Stimulated activated CD4-positive, alpha-beta T cell treated with anti-CD3 and anti-CD28 coated beads, Interleukin-1b, Interleukin-23, amount 100 ng/mL, for 4 hours (primary cell): ENCODE data around the gene MCTP2.

Experiments used
- DNase-seq, 2 donors: peaks; one replicate each; pipeline ENCODE4 v3.0.0-alpha.2; 2020; ENCODE audit warnings: low read depth in 2 of 2

MCTP2 gene

GRCh38 chr15:94298364-94298763 lies 67.0 kb downstream of the MCTP2 start:
- DNase-seq: no peak

- DNase-seq: no peak
Measured at GRCh38 chr15:94300612-94301011, 69.3 kb downstream of the MCTP2 start.

- no peak for DNase-seq
Measured at GRCh38 chr15:94305133-94305532, 73.8 kb downstream of the MCTP2 start.

- no peak for DNase-seq
Measured at GRCh38 chr15:94306700-94307650, 75.6 kb downstream of the MCTP2 start.

GRCh38 chr15:94312946-94313345 lies 81.6 kb downstream of the MCTP2 start:
- DNase-seq: no peak

- DNase-seq: no peak
Measured at GRCh38 chr15:94314639-94315038, 83.3 kb downstream of the MCTP2 start.

- no peak for DNase-seq
Measured at GRCh38 chr15:94317211-94317610, 85.8 kb downstream of the MCTP2 start.

GRCh38 chr15:94322141-94322540 lies 90.8 kb downstream of the MCTP2 start:
- no peak for DNase-seq

- DNase-seq: no peak
Measured at GRCh38 chr15:94323076-94323475, 91.7 kb downstream of the MCTP2 start.

- DNase-seq: peak; percentile 22 to 37
Measured at GRCh38 chr15:94324117-94324826, 92.9 kb downstream of the MCTP2 start.

GRCh38 chr15:94324835-94325767 lies 93.7 kb downstream of the MCTP2 start:
- no peak for DNase-seq

- no peak for DNase-seq
Measured at GRCh38 chr15:94327356-94327936, 96.1 kb downstream of the MCTP2 start.

GRCh38 chr15:94331731-94332130 lies 100.4 kb downstream of the MCTP2 start:
- no peak for DNase-seq

GRCh38 chr15:94335616-94336015 lies 104.3 kb downstream of the MCTP2 start:
- DNase-seq: no peak

- DNase-seq: no peak
Measured at GRCh38 chr15:94336817-94337467, 105.6 kb downstream of the MCTP2 start.

- no peak for DNase-seq
Measured at GRCh38 chr15:94338243-94338846, 107.0 kb downstream of the MCTP2 start.

GRCh38 chr15:94346282-94346681 lies 114.9 kb downstream of the MCTP2 start:
- DNase-seq: no peak

GRCh38 chr15:94348084-94348483 lies 116.7 kb downstream of the MCTP2 start:
- no peak for DNase-seq

GRCh38 chr15:94351031-94351535 lies 119.7 kb downstream of the MCTP2 start:
- no peak for DNase-seq
